HG03354 (cell line): ENCODE data around the gene C1orf210.

Experiments
- ATAC-seq: cut with Tn5 transposase; IDR thresholded peaks from one replicate; pipeline ENCODE4 v1.9.1; 2021; ENCODE audit warnings: mild to moderate bottlenecking; ENCODE audit not compliant: unreplicated experiment, poor library complexity, severe bottlenecking

The C1orf210 gene

GRCh38 chr1:43298055-43298454, 12.7 kb upstream of the C1orf210 start:
- no peak for ATAC-seq

GRCh38 chr1:43296207-43296606, 10.8 kb upstream of the C1orf210 start:
- no peak for ATAC-seq

GRCh38 chr1:43294761-43295160, 9.4 kb upstream of the C1orf210 start:
- no peak for ATAC-seq

GRCh38 chr1:43293896-43294760, 8.7 kb upstream of the C1orf210 start:
- ATAC-seq = no peak

GRCh38 chr1:43293176-43293575, 7.8 kb upstream of the C1orf210 start:
- ATAC-seq = no peak

- ATAC-seq = no peak
Observed at GRCh38 chr1:43292679-43293078, 7.3 kb upstream of the C1orf210 start.

GRCh38 chr1:43292216-43292615, 6.8 kb upstream of the C1orf210 start:
- no peak for ATAC-seq

GRCh38 chr1:43288785-43289706, 3.7 kb upstream of the C1orf210 start:
- ATAC-seq = no peak

GRCh38 chr1:43288058-43288784, 2.8 kb upstream of the C1orf210 start:
- ATAC-seq = no peak

GRCh38 chr1:43286533-43286932, 1.2 kb upstream of the C1orf210 start:
- ATAC-seq = no peak

- ATAC-seq = no peak
Observed at GRCh38 chr1:43286115-43286514, 734 bp upstream of the C1orf210 start.

GRCh38 chr1:43284546-43285110, 753 bp downstream of the C1orf210 start:
- ATAC-seq = no peak

GRCh38 chr1:43284065-43284464, 1.3 kb downstream of the C1orf210 start:
- no peak for ATAC-seq

- ATAC-seq = no peak
Observed at GRCh38 chr1:43282220-43283195, 2.9 kb downstream of the C1orf210 start.

GRCh38 chr1:43280692-43281091, 4.7 kb downstream of the C1orf210 start:
- ATAC-seq = no peak

- no peak for ATAC-seq
Observed at GRCh38 chr1:43279666-43280065, 5.7 kb downstream of the C1orf210 start.

GRCh38 chr1:43279161-43279560, 6.2 kb downstream of the C1orf210 start:
- ATAC-seq = no peak

- no peak for ATAC-seq
Observed at GRCh38 chr1:43277116-43277876, 8.1 kb downstream of the C1orf210 start.
